Activated CD8-positive, alpha-beta T cell treated with anti-CD3 and anti-CD28 coated beads for 36 hours (primary cell): ENCODE data around the gene FPR2. TPM values are rescaled to one million over a fixed set of nuclear protein-coding genes. Genes with fewer than 3 reads are reported as not detected.

ENCODE experiments used
- ATAC-seq: fragments of 200-7000 bp; cut with Tn5 transposase; one replicate; pipeline ENCODE4 v1.10.0; 2021; ENCODE audit warnings: mild to moderate bottlenecking, moderate library complexity
- CTCF ChIA-PET: fragments of 350-600 bp; sonication (Branson Sonifier 250); formaldehyde crosslinking; loops from one replicate; lab custom pipeline; 2021; ENCODE audit warnings: antibody characterized with exemption; lab: Charles Lee
- POLR2A ChIA-PET: fragments of 350-600 bp; sonication (Branson Sonifier 250); formaldehyde crosslinking; loops from one replicate; lab custom pipeline; 2021; ENCODE audit warnings: antibody characterized with exemption; lab: Charles Lee
- DNase-seq: peaks from one replicate; pipeline ENCODE4 v3.0.0-alpha.2; 2020
- H3K27ac Mint-ChIP-seq: one replicate; pipeline ENCODE4 v1.8.0; 2021; ENCODE audit warnings: mild to moderate bottlenecking, mixed read lengths
- H3K27me3 Mint-ChIP-seq: one replicate; pipeline ENCODE4 v1.8.0; 2021; ENCODE audit warnings: mixed read lengths
- H3K36me3 Mint-ChIP-seq: one replicate; pipeline ENCODE4 v1.8.0; 2021; ENCODE audit warnings: low read depth, mixed read lengths
- H3K4me1 Mint-ChIP-seq: one replicate; pipeline ENCODE4 v1.8.0; 2021; ENCODE audit warnings: low read depth, mixed read lengths
- H3K4me3 Mint-ChIP-seq: one replicate; pipeline ENCODE4 v1.8.0; 2021; ENCODE audit warnings: mild to moderate bottlenecking, moderate library complexity, mixed read lengths
- H3K9me3 Mint-ChIP-seq: one replicate; pipeline ENCODE4 v1.8.0; 2021; ENCODE audit warnings: mixed read lengths
- CTCF ChIP-seq: fragments of 200-600 bp; IDR thresholded peaks from one replicate; pipeline ENCODE4 v1.8.0; 2022; ENCODE audit warnings: antibody characterized with exemption, mild to moderate bottlenecking
- intact Hi-C: fragments of 100-400 bp; cut with micrococcal nuclease; formaldehyde crosslinking; loops from one replicate; pipeline ENCODE4 v1.10.0; 2022
- total RNA-seq, 2 experiments: library from RNA; stranded (reverse); gene quantifications; one replicate each; pipeline ENCODE4 v1.2.3, GENCODE V29; 2021

The FPR2 gene
- total RNA-seq, 2 experiments from 2014 or later = not detected

- Mint-ChIP-seq H3K27me3 (peaks cover 20% of the 10 kb centered on the region), H3K4me1 (no peaks in the 10 kb centered on the region), H3K9me3 (no peaks in the 10 kb centered on the region), H3K27ac (no peak overlapping the region), H3K36me3 (no peaks in the 10 kb centered on the region), H3K4me3 (no peak overlapping the region)
- intact Hi-C loops = no loop called here
- ChIA-PET CTCF (interaction anchor here (1.2 kb wide), 1 partner anchor 38 kb away, joined by 3 read pairs; no protein-coding TSS in a partner anchor), POLR2A (no interaction called here)
- DNase-seq = no peak
- ATAC-seq = no peak
- no peak for TF ChIP-seq CTCF
Measured at GRCh38 chr19:51739466-51740213, 21.3 kb upstream of the FPR2 start.

- ATAC-seq = no peak
- DNase-seq = no peak
- CTCF ChIA-PET = interaction anchor here (1.2 kb wide), 1 partner anchor 38 kb away, joined by 3 read pairs; no protein-coding TSS in a partner anchor
- POLR2A ChIA-PET = no interaction called here
- Mint-ChIP-seq H3K4me3 (no peak overlapping the region), H3K27me3 (peaks cover 18% of the 10 kb centered on the region), H3K4me1 (no peaks in the 10 kb centered on the region), H3K27ac (no peak overlapping the region), H3K36me3 (no peaks in the 10 kb centered on the region), H3K9me3 (no peaks in the 10 kb centered on the region)
- intact Hi-C loops = no loop called here
- TF ChIP-seq CTCF = no peak
Measured at GRCh38 chr19:51740356-51740755, 20.6 kb upstream of the FPR2 start.

GRCh38 chr19:51742789-51743188 lies 18.2 kb upstream of the FPR2 start:
- no peaks in the 10 kb centered on the region for H3K36me3 Mint-ChIP-seq
- intact Hi-C loops = no loop called here
- no peak overlapping the region for H3K27ac Mint-ChIP-seq
- no peak for DNase-seq
- H3K4me1 Mint-ChIP-seq = no peaks in the 10 kb centered on the region
- POLR2A ChIA-PET = no interaction called here
- H3K9me3 Mint-ChIP-seq = no peaks in the 10 kb centered on the region
- CTCF ChIA-PET = no interaction called here
- no peak overlapping the region for H3K4me3 Mint-ChIP-seq
- ATAC-seq = no peak
- peaks cover 10% of the 10 kb centered on the region for H3K27me3 Mint-ChIP-seq
- TF ChIP-seq CTCF = no peak

- H3K9me3 Mint-ChIP-seq = no peaks in the 10 kb centered on the region
- ChIA-PET POLR2A (no interaction called here), CTCF (no interaction called here)
- H3K27ac Mint-ChIP-seq = no peak overlapping the region
- no peaks in the 10 kb centered on the region for H3K36me3 Mint-ChIP-seq
- ATAC-seq (no peak), DNase-seq (no peak)
- intact Hi-C loops = no loop called here
- H3K27me3 Mint-ChIP-seq = peaks cover 10% of the 10 kb centered on the region
- H3K4me1 Mint-ChIP-seq = no peaks in the 10 kb centered on the region
- TF ChIP-seq CTCF = no peak
- H3K4me3 Mint-ChIP-seq = no peak overlapping the region
Measured at GRCh38 chr19:51743405-51743804, 17.6 kb upstream of the FPR2 start.

GRCh38 chr19:51746731-51747130 lies 14.2 kb upstream of the FPR2 start:
- ChIA-PET POLR2A (no interaction called here), CTCF (no interaction called here)
- TF ChIP-seq CTCF = no peak
- Mint-ChIP-seq H3K4me3 (no peak overlapping the region), H3K27ac (no peak overlapping the region), H3K36me3 (no peaks in the 10 kb centered on the region), H3K4me1 (no peaks in the 10 kb centered on the region), H3K27me3 (peaks cover 7% of the 10 kb centered on the region), H3K9me3 (no peaks in the 10 kb centered on the region)
- no peak for ATAC-seq
- intact Hi-C loops = no loop called here
- no peak for DNase-seq
